ENCODE measurements around the gene PHKB. TPM values are rescaled to one million over a fixed set of nuclear protein-coding genes. Genes with fewer than 3 reads are reported as not detected.
"Not testable (repeated sequence)": the region's sequence is repeated elsewhere in the genome, so short reads cannot be mapped to it uniquely, and the experiment has no call there.

The PHKB gene
- total RNA-seq, 1 donor from 2014 or later: 194 TPM

DNA sequence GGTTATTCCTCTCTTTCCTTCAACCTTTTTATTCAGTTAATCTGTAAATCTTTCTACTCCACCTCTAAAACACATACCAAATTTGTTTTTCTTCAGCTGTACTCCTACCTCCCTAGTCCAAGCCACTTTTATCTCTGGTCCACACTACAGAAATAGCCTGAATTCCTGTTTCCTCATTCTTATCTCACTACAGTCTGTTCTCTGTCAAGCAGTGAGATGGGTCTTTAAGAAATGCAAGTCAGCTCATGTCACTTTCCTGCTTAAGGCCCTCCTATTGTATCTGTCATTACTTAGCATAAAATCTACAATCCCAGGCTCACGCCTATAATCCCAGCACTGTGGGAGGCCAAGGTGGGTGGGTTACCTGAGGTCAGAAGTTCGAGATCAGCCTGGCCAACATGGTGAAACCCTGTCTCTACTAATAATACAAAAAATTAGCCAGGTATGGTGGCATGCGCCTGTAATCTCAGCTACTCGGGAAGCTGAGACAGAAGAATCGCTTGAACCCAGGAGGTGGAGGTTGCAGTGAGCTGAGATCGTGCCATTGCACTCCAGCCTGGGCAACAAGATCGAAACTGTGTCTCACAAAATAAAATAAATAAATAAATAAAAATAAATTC, 7.0 kb downstream of the PHKB start:
- not testable (repeated sequence) for FAIRE-seq; DNase-seq (ENCODE audit: low spot score in 2 of 2)

- DNase-seq (ENCODE audit: low spot score in 2 of 2) (no peak), FAIRE-seq (no peak)
Measured at GRCh38 chr16:47469227-47469626, 8.1 kb downstream of the PHKB start.

DNA sequence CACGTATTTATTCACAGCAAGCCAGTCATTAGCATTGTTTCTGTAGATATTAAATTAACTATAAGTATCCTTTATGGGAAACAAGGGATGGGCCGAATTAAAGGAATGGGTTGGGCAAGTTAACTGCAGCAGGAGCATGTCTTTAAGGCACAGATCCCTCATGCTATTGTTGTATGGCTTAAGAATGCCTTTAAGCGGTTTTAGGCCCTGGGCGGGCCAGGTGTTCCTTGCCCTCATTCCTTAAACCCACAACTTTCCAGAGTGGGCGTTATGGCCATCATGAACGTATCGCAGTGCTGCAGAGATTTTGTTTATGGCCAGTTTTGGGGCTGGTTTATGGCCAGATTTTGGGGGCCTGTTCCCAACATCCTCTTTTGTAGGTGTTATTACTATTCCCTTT, 9.1 kb downstream of the PHKB start:
- FAIRE-seq: no peak

GRCh38 chr16:47470810-47471209, 9.7 kb downstream of the PHKB start:
- no peak for FAIRE-seq
- DNase-seq (ENCODE audit: low spot score in 2 of 2): no peak

More for the DNA sequence above, 9.1 kb downstream of the PHKB start:
- no peak for DNase-seq (ENCODE audit: low spot score in 2 of 2)

DNA sequence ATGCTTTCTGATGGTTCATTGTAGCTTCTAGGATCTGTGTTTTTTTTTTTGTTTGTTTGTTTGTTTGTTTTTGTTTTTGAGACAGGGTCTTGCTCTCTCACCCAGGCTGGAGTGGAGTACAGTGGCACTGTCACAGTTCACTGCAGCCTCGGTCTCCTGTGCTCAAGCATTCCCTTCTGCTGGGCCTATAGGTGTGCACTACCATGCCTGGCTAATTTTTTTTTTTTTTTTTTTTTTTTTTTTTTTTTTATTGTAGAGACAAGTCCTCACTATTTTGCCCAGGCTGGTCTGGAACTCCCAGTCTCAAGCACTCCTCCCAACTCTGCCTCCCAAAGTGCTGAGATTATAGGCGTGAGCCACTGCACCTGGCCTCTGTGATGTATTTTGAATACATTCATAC, 11.9 kb downstream of the PHKB start:
- not testable (repeated sequence) for FAIRE-seq; DNase-seq (ENCODE audit: low spot score in 2 of 2)

GRCh38 chr16:47473792-47474191, 12.7 kb downstream of the PHKB start:
- FAIRE-seq (peak; percentile 83), DNase-seq (ENCODE audit: low spot score in 2 of 2) (no peak)

DNA sequence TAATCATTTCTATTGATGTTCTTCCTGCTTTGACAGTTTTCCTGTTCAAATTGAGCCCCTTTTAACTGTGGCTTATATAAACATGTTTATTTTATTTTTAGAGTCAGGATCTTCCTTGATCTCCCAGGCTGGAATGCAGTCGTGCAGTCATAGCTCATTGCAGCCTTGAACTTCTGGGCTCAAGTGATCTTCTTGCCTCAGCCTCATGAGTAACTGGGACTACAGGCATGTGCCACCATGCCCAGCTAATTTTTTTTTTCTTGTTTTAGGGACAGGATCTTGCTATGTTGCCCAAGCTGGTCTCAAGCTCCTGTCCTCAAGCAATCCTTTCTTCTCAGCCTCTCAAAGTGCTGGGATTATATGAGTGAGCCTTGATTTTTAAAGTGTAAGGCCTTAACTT, 14.7 kb downstream of the PHKB start:
- DNase-seq (ENCODE audit: low spot score in 2 of 2) (no peak), FAIRE-seq (no peak)

DNA sequence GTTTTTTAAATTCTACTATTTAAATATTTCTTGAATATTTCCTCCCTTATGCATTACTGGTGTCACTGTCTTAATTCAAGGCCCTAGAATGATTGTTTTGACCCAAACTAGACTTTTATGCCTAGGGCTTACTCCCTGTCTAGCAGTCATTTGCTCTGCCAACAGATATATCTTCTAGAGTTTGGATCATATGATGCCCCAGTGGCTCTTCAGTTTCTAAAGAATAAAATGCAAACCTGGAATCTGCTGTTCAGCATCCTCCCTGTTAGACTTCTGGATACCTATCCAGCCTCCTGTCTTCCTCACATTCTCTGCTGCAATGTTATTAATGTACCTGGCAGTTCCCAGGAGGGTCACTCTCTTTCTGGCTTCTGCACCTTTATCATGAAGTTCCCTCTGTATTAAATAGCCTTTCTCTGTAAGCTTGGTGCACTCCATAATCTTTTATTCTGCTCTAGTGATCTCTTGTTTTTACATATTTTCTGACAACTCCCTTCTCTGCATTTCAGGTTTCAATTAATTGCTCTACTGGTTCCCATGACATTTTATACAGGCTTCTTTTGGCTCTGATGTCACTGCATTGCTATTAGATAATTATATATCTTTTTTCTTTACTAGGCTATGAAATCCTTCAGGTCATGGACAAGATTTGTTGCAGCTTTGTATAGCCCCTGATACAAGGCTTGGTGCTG, 15.7 kb downstream of the PHKB start:
- FAIRE-seq (no peak), DNase-seq (ENCODE audit: low spot score in 2 of 2) (no peak)

- no peak for DNase-seq (ENCODE audit: low spot score in 2 of 2)
- FAIRE-seq: no peak
Measured at GRCh38 chr16:47477679-47478078, 16.5 kb downstream of the PHKB start.

DNA sequence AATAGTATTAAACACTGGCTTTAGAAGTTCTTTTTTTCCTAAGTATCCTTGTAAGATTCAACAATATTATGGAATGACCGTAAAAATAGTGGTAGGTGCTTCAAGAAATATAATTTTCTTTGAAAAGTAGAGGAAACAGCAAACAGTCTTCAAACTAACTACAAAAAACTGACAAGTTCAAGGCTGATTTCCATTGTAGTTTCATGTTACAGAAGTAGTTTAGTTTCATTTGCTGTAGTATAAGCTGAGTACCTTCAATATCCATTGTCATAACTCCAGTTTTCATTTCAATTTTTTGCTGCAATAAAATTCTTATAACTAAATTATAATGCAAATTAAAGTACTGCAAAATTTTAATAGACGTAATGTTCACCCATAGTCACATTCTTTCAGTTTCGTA, 19.3 kb downstream of the PHKB start:
- no peak for FAIRE-seq

DNA sequence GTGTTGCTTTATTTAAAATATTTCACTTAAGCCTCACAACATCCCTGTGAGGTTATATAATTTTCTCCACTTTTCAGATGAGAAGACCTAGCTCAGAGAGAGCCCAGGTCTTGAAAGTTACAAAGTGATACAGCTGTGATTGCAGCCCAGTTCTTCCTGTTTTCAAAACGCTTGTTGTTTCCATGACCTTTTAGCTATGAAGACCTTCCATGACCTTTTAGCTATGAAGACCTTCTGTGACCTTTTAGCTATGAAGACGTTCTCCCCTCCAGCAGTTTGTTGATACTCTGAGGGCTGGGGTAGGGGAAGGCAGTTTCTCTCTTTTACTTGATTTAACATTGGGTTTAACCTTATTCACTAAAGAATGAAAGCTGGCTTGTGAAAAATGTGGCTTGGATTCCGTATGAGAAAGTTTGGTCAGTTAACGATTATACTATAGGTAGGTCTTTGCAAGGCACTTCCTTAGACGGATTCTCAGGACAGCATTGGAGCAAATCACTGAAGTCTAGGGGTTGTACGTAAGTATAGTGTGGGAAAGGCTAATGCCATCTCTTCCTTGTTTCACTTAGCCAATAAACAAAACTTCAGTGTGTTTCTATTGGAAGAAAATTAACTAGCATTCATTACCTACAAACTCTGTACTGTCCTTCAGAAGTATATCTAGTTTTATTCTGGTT, 20.7 kb downstream of the PHKB start:
- FAIRE-seq (no peak), DNase-seq (ENCODE audit: low spot score in 2 of 2) (no peak)

More for the DNA sequence above, 19.3 kb downstream of the PHKB start:
- no peak for DNase-seq (ENCODE audit: low spot score in 2 of 2)

GRCh38 chr16:47483616-47484015, 22.5 kb downstream of the PHKB start:
- DNase-seq (ENCODE audit: low spot score in 2 of 2): no peak
- no peak for FAIRE-seq

GRCh38 chr16:47486856-47487255, 25.7 kb downstream of the PHKB start:
- DNase-seq (ENCODE audit: low spot score in 2 of 2) (no peak), FAIRE-seq (no peak)

- FAIRE-seq: no peak
Measured at GRCh38 chr16:47488051-47488450, 26.9 kb downstream of the PHKB start.

DNA sequence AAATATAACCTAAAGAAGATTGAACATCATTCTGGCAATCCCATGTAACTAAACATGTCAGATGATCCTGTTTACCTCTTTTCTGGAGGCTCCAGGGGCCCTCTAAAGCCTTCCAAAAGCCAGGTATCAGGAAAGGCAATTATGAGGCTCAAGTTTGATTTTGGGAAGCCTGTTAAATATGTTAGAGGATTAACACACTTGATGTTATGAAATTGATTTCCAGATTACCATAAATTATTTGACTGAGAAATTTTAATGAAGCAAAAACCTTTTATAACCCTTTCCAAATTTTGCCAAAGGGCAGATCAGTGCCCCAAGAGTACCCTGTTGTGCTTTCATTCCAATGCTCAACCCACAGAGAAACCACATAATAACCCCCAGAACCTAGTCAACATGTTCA, 29.3 kb downstream of the PHKB start:
- FAIRE-seq (no peak), DNase-seq (ENCODE audit: low spot score in 2 of 2) (no peak)

More at GRCh38 chr16:47488051-47488450, 26.9 kb downstream of the PHKB start:
- DNase-seq (ENCODE audit: low spot score in 2 of 2): no peak

DNA sequence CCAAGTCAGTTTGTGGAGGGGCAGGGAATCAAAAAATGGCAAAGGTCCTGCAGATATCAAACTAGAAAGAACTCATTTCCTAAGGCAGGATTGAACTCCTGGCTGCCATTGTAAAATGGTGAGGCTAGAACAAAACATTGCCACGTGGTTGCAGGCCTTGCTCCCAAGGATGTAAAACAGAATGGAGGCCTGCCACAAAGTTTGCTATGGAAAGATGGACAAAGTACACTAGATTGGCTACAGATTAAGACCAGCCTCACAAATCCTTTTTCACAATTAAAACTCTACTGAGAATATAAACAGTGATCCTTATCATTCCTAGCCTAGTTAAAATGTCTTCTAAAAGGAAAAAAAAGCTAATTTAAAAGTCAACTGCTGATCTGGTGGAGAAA, 30.9 kb downstream of the PHKB start:
- FAIRE-seq: no peak
- DNase-seq (ENCODE audit: low spot score in 2 of 2): no peak

- peak; percentile 2 to 34 for DNase-seq (ENCODE audit: low spot score in 2 of 2)
- FAIRE-seq: no peak
Measured at GRCh38 chr16:47492428-47493377, 31.6 kb downstream of the PHKB start.

DNA sequence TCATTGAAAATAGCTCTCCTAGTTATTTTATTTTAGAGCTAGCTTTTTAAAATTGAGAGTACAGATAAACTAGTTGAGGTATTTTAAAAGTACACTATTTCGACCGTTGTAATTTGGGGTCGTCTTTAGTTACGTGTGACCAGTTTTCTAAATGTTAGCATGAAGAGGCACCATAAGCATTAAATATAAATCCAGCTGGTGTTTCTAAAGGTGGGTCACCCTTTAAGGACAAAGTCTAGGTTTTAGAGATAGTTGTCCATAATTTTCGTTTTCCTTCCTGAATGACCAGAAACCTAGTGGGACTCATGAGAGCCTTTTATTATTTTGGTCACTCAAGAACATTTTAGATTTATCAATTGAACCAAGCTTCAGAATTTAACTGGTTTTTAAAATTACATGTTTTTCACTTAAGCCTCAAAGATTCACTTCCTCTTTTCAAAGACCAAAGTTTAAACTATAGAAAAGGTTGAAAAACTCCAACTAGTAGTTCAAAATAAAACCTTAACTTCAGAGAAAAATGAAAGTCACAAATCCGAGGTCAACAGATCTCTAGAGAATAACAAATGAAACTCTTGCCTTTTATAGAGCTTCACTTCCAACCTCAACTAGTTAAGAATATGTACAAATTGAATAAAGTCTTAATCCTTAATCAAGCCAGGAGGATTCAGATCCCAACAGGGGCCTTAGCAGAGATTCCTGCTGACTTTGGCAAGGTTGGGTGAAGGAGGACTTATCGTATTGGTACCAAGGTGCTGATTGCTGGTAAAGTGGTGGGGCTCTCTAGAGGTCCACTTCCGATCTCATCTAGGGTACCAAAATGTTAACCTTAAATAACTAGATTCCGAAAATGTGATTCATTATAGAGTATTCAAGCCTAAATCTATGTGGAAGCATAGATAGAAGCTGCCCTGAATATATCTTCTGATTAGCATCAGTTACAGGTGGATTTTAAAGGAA, 32.5 kb downstream of the PHKB start:
- DNase-seq (ENCODE audit: low spot score in 2 of 2) (no peak), FAIRE-seq (no peak)

DNA sequence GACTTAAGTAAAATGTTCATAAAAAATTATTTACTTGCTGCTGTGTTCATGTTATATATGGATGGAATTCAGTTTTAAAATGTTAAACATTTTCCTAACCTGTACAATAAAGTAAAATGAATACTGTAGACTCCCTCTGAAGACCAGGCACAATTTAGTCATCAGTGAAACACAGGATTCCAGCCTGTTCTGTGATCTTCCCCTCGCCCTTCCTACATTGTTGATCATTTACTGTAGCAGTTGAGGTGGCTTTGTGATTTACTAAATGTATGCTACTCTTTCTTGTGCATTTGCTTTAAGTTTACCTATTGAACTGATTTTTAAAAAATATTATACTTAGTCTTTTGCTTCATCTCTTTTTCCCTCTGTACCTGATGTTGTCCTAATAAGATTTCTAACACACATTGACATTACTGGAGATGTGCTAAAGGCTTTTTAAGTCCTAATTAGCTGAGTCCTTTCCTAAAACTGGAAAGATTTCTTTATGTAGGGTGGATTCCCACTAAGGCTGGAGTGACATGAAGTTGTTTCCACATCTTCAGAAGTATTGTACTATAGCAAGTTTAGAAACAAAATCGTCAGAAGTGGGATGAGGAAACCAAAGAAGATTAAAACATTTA, 38.1 kb downstream of the PHKB start:
- FAIRE-seq: no peak

More for the DNA sequence above, 38.1 kb downstream of the PHKB start:
- no peak for DNase-seq (ENCODE audit: low spot score in 2 of 2)

All from frontal cortex (tissue), 4 donors.